Astrocyte (in vitro differentiated cells and primary cell): ENCODE data around the gene UBE2L6. TPM values are rescaled to one million over a fixed set of nuclear protein-coding genes. Genes with fewer than 3 reads are reported as not detected.

Source experiments
- DNase-seq: peaks from one replicate; pipeline ENCODE4 v3.0.0-alpha.2; 2010; ENCODE audit warnings: low read depth
- FAIRE-seq: peaks from 2 replicates; lab custom pipeline; 2011; peaks lifted over from hg19 to GRCh38; lab: Jason Lieb, UNC
- H2AFZ ChIP-seq: 2 replicates; pipeline ENCODE4 v1.6.0; 2012; ENCODE audit warnings: low read depth, low read length, inconsistent platforms
- H3K27ac ChIP-seq: 2 replicates; pipeline ENCODE4 v1.5.1; 2011; ENCODE audit warnings: low read depth, low read length, inconsistent platforms
- H3K27me3 ChIP-seq: 2 replicates; pipeline ENCODE4 v1.6.0; 2011; ENCODE audit warnings: low read length, inconsistent platforms; ENCODE audit not compliant: insufficient read depth
- H3K36me3 ChIP-seq: 2 replicates; pipeline ENCODE4 v1.5.1; 2011; ENCODE audit warnings: low read length, inconsistent platforms; ENCODE audit not compliant: insufficient read depth
- H3K4me1 ChIP-seq: 2 replicates; pipeline ENCODE4 v1.5.1; 2011; ENCODE audit warnings: low read length, inconsistent platforms; ENCODE audit not compliant: insufficient read depth
- H3K4me2 ChIP-seq: 2 replicates; pipeline ENCODE4 v1.6.0; 2012; ENCODE audit warnings: low read length, inconsistent platforms
- H3K4me3 ChIP-seq: 2 replicates; pipeline ENCODE4 v1.5.1; 2011; ENCODE audit warnings: low read depth, mild to moderate bottlenecking, low read length, inconsistent platforms; ENCODE audit not compliant: insufficient read depth
- H3K79me2 ChIP-seq: 2 replicates; pipeline ENCODE4 v1.6.0; 2012; ENCODE audit warnings: mild to moderate bottlenecking, low read length, inconsistent platforms; ENCODE audit not compliant: insufficient read depth
- H3K9ac ChIP-seq: 2 replicates; pipeline ENCODE4 v1.6.0; 2012; ENCODE audit warnings: mild to moderate bottlenecking, low read length, inconsistent platforms
- H3K9me3 ChIP-seq: 2 replicates; pipeline ENCODE4 v1.5.1; 2012; ENCODE audit warnings: low read depth, mild to moderate bottlenecking, low read length, inconsistent platforms; ENCODE audit not compliant: insufficient read depth
- H4K20me1 ChIP-seq: 2 replicates; pipeline ENCODE4 v1.6.0; 2012; ENCODE audit warnings: low read length, inconsistent platforms; ENCODE audit not compliant: insufficient read depth
- H3K27ac Mint-ChIP-seq: one replicate; pipeline ENCODE4 v1.8.0; 2021; ENCODE audit warnings: mild to moderate bottlenecking, mixed read lengths; ENCODE audit not compliant: unreplicated experiment
- H3K27me3 Mint-ChIP-seq: one replicate; pipeline ENCODE4 v1.8.0; 2021; ENCODE audit warnings: low read depth, mixed read lengths; ENCODE audit not compliant: unreplicated experiment
- H3K36me3 Mint-ChIP-seq: one replicate; pipeline ENCODE4 v1.8.0; 2021; ENCODE audit warnings: low read depth, mixed read lengths; ENCODE audit not compliant: unreplicated experiment
- H3K4me1 Mint-ChIP-seq: one replicate; pipeline ENCODE4 v1.8.0; 2021; ENCODE audit warnings: low read depth, mixed read lengths; ENCODE audit not compliant: unreplicated experiment
- H3K4me3 Mint-ChIP-seq: one replicate; pipeline ENCODE4 v1.8.0; 2021; ENCODE audit warnings: mild to moderate bottlenecking, moderate library complexity, mixed read lengths; ENCODE audit not compliant: unreplicated experiment
- H3K9me3 Mint-ChIP-seq: one replicate; pipeline ENCODE4 v1.8.0; 2021; ENCODE audit warnings: mild to moderate bottlenecking, mixed read lengths; ENCODE audit not compliant: unreplicated experiment
- EZH2 ChIP-seq: IDR thresholded peaks from 2 replicates; pipeline ENCODE4 v1.6.1; 2012; ENCODE audit warnings: mild to moderate bottlenecking, low read length, inconsistent platforms; ENCODE audit not compliant: insufficient read depth
- total RNA-seq: library from RNA; stranded (reverse); gene quantifications from 2 replicates; pipeline ENCODE4 v1.2.1, GENCODE V29; 2021
- TF ChIP-seq, protein P1 (sequence below): IDR thresholded peaks from 2 replicates; pipeline ENCODE4 v1.5.1; 2011; ENCODE audit warnings: low read depth, mild to moderate bottlenecking, inconsistent platforms, low read length, moderate library complexity; ENCODE audit not compliant: insufficient read depth

Gene UBE2L6
- total RNA-seq, 1 donor from 2014 or later = 159 TPM

DNA sequence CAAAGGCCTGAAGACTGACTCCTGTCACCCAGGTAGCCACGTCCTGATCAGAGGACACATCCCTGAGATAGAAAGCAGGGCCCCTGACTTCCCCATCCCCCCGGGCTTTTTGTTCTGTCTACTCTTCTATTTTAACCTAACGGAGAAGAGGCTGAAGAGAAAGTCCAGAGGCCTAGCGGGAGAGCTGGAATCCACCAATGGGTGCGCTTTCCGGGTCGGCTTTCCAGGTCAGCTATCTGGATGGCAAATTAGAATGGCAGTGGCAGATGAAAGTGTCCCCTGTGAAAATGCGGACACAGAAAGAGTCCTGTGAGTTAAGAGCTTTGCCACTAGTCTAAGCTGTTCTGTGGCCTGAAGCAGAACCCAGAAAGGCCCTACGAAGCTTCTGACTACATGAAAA is 16.9 kb upstream of the UBE2L6 start:
- TF ChIP-seq, protein P1, sequence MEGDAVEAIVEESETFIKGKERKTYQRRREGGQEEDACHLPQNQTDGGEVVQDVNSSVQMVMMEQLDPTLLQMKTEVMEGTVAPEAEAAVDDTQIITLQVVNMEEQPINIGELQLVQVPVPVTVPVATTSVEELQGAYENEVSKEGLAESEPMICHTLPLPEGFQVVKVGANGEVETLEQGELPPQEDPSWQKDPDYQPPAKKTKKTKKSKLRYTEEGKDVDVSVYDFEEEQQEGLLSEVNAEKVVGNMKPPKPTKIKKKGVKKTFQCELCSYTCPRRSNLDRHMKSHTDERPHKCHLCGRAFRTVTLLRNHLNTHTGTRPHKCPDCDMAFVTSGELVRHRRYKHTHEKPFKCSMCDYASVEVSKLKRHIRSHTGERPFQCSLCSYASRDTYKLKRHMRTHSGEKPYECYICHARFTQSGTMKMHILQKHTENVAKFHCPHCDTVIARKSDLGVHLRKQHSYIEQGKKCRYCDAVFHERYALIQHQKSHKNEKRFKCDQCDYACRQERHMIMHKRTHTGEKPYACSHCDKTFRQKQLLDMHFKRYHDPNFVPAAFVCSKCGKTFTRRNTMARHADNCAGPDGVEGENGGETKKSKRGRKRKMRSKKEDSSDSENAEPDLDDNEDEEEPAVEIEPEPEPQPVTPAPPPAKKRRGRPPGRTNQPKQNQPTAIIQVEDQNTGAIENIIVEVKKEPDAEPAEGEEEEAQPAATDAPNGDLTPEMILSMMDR = no peak
- no peak for TF ChIP-seq EZH2
- no peak overlapping the region for H2AFZ ChIP-seq
- H3K4me1 ChIP-seq = no peaks in the 10 kb centered on the region
- no peak for FAIRE-seq
- H3K4me2 ChIP-seq = no peak overlapping the region
- no peak overlapping the region for H3K4me3 ChIP-seq
- Mint-ChIP-seq H3K4me1 (peaks cover 15% of the 10 kb centered on the region), H3K4me3 (no peak overlapping the region), H3K9me3 (peaks cover 2% of the 10 kb centered on the region), H3K36me3 (no peaks in the 10 kb centered on the region), H3K27me3 (peaks cover 3% of the 10 kb centered on the region), H3K27ac (no peak overlapping the region)
- H3K9ac ChIP-seq = no peak overlapping the region
- no peaks in the 10 kb centered on the region for H4K20me1 ChIP-seq
- no peaks in the 10 kb centered on the region for H3K9me3 ChIP-seq
- H3K27me3 ChIP-seq = peaks cover 4% of the 10 kb centered on the region
- no peaks in the 10 kb centered on the region for H3K79me2 ChIP-seq
- H3K27ac ChIP-seq = no peak overlapping the region
- no peak for DNase-seq
- H3K36me3 ChIP-seq = no peaks in the 10 kb centered on the region

DNA sequence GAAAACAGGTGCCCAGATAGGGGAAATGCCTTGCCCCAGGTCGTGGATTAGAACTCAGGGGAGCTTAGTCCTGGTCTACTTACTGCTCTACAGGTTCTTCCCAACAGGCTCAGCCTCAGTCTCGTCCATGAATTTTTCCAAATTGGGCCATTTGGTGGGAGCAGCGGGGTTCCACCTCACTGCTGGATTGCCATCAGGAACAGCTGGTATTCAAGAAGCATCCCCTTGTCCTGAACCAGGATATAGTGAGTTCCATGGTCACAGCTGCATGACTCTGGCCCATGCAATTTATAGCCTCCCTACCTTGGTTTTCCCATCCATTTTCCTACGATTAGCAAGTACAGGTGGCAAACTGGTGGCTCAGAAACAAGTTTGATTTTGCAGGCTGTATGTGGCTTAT is 6.6 kb upstream of the UBE2L6 start:
- Mint-ChIP-seq H3K27ac (no peak overlapping the region), H3K36me3 (no peaks in the 10 kb centered on the region), H3K9me3 (no peaks in the 10 kb centered on the region), H3K4me1 (peaks cover 4% of the 10 kb centered on the region), H3K4me3 (no peak overlapping the region), H3K27me3 (peaks cover 15% of the 10 kb centered on the region)
- no peak for FAIRE-seq
- no peaks in the 10 kb centered on the region for H3K9me3 ChIP-seq
- no peak overlapping the region for H3K4me3 ChIP-seq
- no peaks in the 10 kb centered on the region for H3K79me2 ChIP-seq
- no peak overlapping the region for H3K27ac ChIP-seq
- DNase-seq = no peak
- no peak overlapping the region for H2AFZ ChIP-seq
- H4K20me1 ChIP-seq = no peaks in the 10 kb centered on the region
- H3K4me2 ChIP-seq = no peak overlapping the region
- no peaks in the 10 kb centered on the region for H3K36me3 ChIP-seq
- H3K4me1 ChIP-seq = no peaks in the 10 kb centered on the region
- no peak for TF ChIP-seq EZH2
- TF ChIP-seq, protein P1 = no peak
- no peak overlapping the region for H3K9ac ChIP-seq
- H3K27me3 ChIP-seq = peaks cover 9% of the 10 kb centered on the region

DNA sequence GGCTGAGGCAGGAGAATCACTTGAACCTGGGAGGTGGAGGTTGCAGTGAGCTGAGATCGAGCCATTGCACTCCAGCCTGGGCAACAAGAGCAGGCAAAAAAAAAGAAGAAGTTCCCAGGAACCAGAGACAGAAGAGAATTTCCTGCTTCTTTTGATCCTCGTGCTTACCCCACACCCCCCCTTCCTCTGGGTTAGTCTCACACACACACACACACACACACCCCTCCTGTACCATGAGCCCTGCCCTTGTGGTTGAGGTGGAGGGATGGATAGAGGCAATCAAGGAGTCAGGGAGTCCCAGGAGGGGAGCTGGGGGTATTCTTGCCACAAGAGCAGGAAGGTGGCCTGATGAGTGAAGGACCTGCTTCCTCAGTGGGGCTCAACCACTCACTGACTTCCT is 4.1 kb upstream of the UBE2L6 start:
- Mint-ChIP-seq H3K4me1 (peaks cover 12% of the 10 kb centered on the region), H3K27ac (no peak overlapping the region), H3K4me3 (no peak overlapping the region), H3K27me3 (peaks cover 12% of the 10 kb centered on the region), H3K36me3 (no peaks in the 10 kb centered on the region), H3K9me3 (peaks cover 1% of the 10 kb centered on the region)
- Histone ChIP-seq H3K4me2 (no peak overlapping the region), H3K9ac (no peak overlapping the region), H3K27me3 (peaks cover 5% of the 10 kb centered on the region), H3K36me3 (no peaks in the 10 kb centered on the region), H2AFZ (no peak overlapping the region), H3K4me3 (no peak overlapping the region), H4K20me1 (no peaks in the 10 kb centered on the region), H3K79me2 (no peaks in the 10 kb centered on the region), H3K4me1 (peaks cover 9% of the 10 kb centered on the region), H3K9me3 (no peaks in the 10 kb centered on the region), H3K27ac (no peak overlapping the region)
- DNase-seq (no peak), FAIRE-seq (no peak)
- TF ChIP-seq, protein P1 = no peak
- no peak for TF ChIP-seq EZH2
